HG03457 (cell line): ENCODE data around the gene ICE1.
"Not testable (repeated sequence)": the region's sequence is repeated elsewhere in the genome, so short reads cannot be mapped to it uniquely, and the experiment has no call there.

ENCODE experiments used
- ATAC-seq: cut with Tn5 transposase; IDR thresholded peaks from one replicate; pipeline ENCODE4 v1.9.1; 2021; ENCODE audit warnings: moderate number of reproducible peaks; ENCODE audit not compliant: unreplicated experiment

ICE1 gene

GRCh38 chr5:5395093-5395492 lies 27.4 kb upstream of the ICE1 start:
- ATAC-seq = not testable (repeated sequence)

GRCh38 chr5:5398071-5398470 lies 24.4 kb upstream of the ICE1 start:
- ATAC-seq = no peak

- ATAC-seq = no peak
These were observed 21.4 kb upstream of the ICE1 start for GRCh38 chr5:5401095-5401494.

GRCh38 chr5:5403741-5404140 lies 18.7 kb upstream of the ICE1 start:
- ATAC-seq = no peak

GRCh38 chr5:5404381-5404780 lies 18.1 kb upstream of the ICE1 start:
- no peak for ATAC-seq

GRCh38 chr5:5405441-5405840 lies 17.0 kb upstream of the ICE1 start:
- ATAC-seq = no peak

- ATAC-seq = no peak
These were observed 14.6 kb upstream of the ICE1 start for GRCh38 chr5:5407924-5408323.

- ATAC-seq = no peak
These were observed 13.2 kb upstream of the ICE1 start for GRCh38 chr5:5409151-5409810.

- not testable (repeated sequence) for ATAC-seq
These were observed 8.6 kb upstream of the ICE1 start for GRCh38 chr5:5413856-5414255.

- ATAC-seq = no peak
These were observed 7.5 kb upstream of the ICE1 start for GRCh38 chr5:5414999-5415398.

- ATAC-seq = no peak
These were observed 5.7 kb upstream of the ICE1 start for GRCh38 chr5:5416733-5417132.

GRCh38 chr5:5418006-5418405 lies 4.5 kb upstream of the ICE1 start:
- ATAC-seq = no peak

- no peak for ATAC-seq
These were observed 3.7 kb upstream of the ICE1 start for GRCh38 chr5:5418764-5419163.

- ATAC-seq = no peak
These were observed 2.9 kb upstream of the ICE1 start for GRCh38 chr5:5419291-5420210.

GRCh38 chr5:5420251-5420650 lies 2.2 kb upstream of the ICE1 start:
- ATAC-seq = no peak

GRCh38 chr5:5421149-5421960 lies 1.1 kb upstream of the ICE1 start:
- ATAC-seq = peak; percentile 4

GRCh38 chr5:5422819-5423515 lies 490 bp downstream of the ICE1 start:
- ATAC-seq = peak; percentile 5

- ATAC-seq = no peak
These were observed 1.1 kb downstream of the ICE1 start for GRCh38 chr5:5423586-5423985.

- ATAC-seq = no peak
These were observed 2.3 kb downstream of the ICE1 start for GRCh38 chr5:5424736-5425135.

GRCh38 chr5:5430136-5430535 lies 7.7 kb downstream of the ICE1 start:
- ATAC-seq = no peak
